Erythroblast (primary cell): ENCODE results near the gene CDK5R1.
"Not testable (repeated sequence)": the region's sequence is repeated elsewhere in the genome, so short reads cannot be mapped to it uniquely, and the experiment has no call there.

Experiments
- DNase-seq, 2 experiments: peaks; one replicate each; lab custom pipeline; 2025; lab: John Stamatoyannopoulos, UW
- GATA1 ChIP-seq: IDR thresholded peaks from 2 replicates; pipeline ENCODE4 v1.6.1; 2011; ENCODE audit warnings: low read depth, mild to moderate bottlenecking, control low read depth, low read length, moderate library complexity
- POLR2A ChIP-seq: IDR thresholded peaks from 2 replicates; pipeline ENCODE4 v1.6.1; 2011; ENCODE audit warnings: mild to moderate bottlenecking, low read length

Gene CDK5R1

DNA sequence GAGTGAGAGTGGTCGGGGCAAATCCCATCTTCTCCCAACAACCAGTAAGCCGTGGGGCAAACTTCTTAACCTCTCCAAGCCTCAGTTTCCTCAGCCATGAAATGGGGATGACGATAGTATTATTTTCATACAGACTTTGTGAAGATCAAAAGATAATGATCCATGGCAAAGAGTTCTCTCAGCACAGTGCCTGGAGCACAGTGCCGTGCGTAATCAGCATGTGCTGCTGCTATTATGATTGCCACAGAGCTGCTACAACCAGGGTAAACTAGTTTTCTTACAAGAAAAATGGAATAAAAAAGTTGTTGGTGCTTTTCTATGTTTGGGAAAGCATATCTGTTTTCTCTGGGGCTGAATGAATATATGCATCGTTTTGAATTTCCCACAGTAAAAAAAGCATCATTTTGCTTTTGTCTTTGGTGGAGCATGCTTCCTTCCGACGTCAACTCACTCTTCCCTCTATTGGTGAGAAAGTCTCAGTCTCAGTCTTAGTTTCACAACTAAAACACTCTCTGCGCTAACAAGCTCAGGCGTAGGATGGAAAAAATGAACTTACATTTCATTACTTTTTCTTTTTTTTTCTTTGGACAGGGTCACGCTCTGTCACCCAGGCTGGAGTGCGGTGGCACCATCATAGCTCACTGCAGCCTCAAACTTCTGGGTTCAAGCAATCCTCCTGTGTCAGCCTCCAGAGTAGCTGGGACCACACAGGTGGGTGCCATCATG lies 37.2 kb downstream of the CDK5R1 start:
- no peak for DNase-seq
- TF ChIP-seq POLR2A = no peak

DNA sequence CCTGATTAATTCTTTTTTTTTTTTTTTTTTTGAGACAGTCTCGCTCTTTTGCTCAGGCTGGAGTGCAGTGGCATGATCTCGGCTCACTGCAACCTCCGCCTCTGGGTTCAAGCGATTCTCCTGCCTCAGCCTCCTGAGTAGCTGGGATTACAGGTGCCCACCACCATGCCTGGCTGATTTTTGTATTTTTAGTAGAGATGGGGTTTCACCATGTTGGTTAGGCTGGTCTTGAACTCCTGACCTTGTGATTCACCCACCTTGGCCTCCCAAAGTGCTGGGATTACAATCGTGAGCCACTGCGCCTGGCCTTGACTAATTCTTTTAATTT lies 37.7 kb downstream of the CDK5R1 start:
- not testable (repeated sequence) for DNase-seq

GRCh38 chr17:32525122-32525521 lies 38.3 kb downstream of the CDK5R1 start:
- DNase-seq = no peak
- TF ChIP-seq GATA1 = no peak
- no peak for TF ChIP-seq POLR2A

DNA sequence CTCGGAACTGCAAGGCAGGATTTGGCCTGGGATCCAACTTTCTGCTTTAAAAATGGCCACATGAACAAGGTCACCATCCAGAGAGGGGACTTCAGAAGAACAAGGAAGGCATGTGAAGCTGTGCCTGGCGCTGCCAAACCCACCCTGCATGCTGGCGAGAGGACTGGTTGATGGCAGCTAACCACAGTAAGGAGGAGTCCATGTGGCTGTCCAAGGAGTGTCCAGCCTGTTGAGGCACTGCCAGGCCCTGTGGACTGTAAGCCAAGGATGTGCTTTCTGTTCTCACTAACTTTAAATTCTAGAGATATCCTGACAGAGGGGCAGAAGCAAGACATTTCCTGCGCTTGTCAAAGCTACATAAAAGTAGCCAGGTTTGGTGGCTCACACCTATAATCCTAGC lies 40.4 kb downstream of the CDK5R1 start:
- no peak for DNase-seq
- TF ChIP-seq GATA1 = no peak
- no peak for TF ChIP-seq POLR2A

GRCh38 chr17:32528825-32529224 lies 42.0 kb downstream of the CDK5R1 start:
- DNase-seq = no peak
- TF ChIP-seq POLR2A = no peak
- no peak for TF ChIP-seq GATA1

DNA sequence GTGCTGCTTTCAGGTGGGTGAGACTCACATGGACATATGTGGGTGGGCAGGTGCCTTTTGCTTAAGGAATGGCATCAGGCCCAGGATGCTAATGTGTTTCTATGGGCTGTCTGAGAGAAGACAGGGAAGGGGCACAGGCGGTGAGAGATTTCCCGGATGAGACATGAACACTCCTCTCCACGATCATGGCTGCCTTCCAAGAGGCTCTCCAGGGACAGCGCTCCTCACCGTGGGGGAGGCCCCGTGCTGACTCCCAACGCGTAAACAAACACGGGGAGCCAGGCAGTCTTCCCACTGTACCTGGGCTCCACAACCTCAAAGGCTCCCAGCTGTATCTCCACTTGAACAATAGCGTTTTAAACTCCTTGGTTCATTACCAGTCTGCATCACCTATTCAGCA lies 42.8 kb downstream of the CDK5R1 start:
- TF ChIP-seq GATA1 (no peak), POLR2A (no peak)
- no peak for DNase-seq

DNA sequence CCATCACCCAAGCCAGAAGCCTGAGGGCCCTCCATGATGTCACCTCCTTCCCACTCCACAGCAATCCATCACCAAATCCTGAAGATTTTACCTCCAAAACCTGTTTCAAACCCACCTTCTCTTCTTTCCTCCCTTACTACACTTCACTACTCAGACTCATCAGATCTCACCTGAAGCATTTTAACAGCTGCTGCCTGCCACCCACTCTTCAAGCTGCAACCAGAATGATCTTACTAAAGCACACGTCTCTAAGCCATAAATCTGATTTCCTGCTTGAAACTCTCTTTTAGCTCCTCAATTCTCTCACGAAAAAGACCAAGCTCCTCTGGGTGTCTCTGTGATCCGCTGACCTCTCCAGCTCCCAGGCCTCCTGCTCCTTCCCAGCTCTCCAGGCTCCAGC lies 46.5 kb downstream of the CDK5R1 start:
- DNase-seq = no peak

GRCh38 chr17:32536736-32537643 lies 50.2 kb downstream of the CDK5R1 start:
- TF ChIP-seq POLR2A (no peak), GATA1 (no peak)
- DNase-seq = peak; percentile 22 to 79

More for the DNA sequence above, 46.5 kb downstream of the CDK5R1 start:
- TF ChIP-seq GATA1 (no peak), POLR2A (no peak)
